Endothelial cell (in vitro differentiated cells): ENCODE results near the gene MACROD2. TPM values are rescaled to one million over a fixed set of nuclear protein-coding genes. Genes with fewer than 3 reads are reported as not detected.

Source experiments
- DNase-seq: peaks from one replicate; pipeline ENCODE4 v3.0.0; 2021; ENCODE audit warnings: low spot score
- H3K27ac Mint-ChIP-seq: one replicate; pipeline ENCODE4 v1.8.0; 2021; ENCODE audit warnings: mixed read lengths, inconsistent platforms; ENCODE audit not compliant: unreplicated experiment
- H3K27me3 Mint-ChIP-seq: one replicate; pipeline ENCODE4 v1.8.0; 2021; ENCODE audit warnings: mild to moderate bottlenecking, moderate library complexity, mixed read lengths, inconsistent platforms; ENCODE audit not compliant: unreplicated experiment
- H3K36me3 Mint-ChIP-seq: one replicate; pipeline ENCODE4 v1.8.0; 2021; ENCODE audit warnings: mild to moderate bottlenecking, low read depth, mixed read lengths, inconsistent platforms; ENCODE audit not compliant: unreplicated experiment
- H3K4me1 Mint-ChIP-seq: one replicate; pipeline ENCODE4 v1.8.0; 2021; ENCODE audit warnings: mild to moderate bottlenecking, mixed read lengths, inconsistent platforms; ENCODE audit not compliant: unreplicated experiment
- H3K4me3 Mint-ChIP-seq: one replicate; pipeline ENCODE4 v1.8.0; 2021; ENCODE audit warnings: mild to moderate bottlenecking, mixed read lengths, inconsistent platforms; ENCODE audit not compliant: unreplicated experiment
- H3K9me3 Mint-ChIP-seq: one replicate; pipeline ENCODE4 v1.8.0; 2021; ENCODE audit warnings: mixed read lengths, inconsistent platforms; ENCODE audit not compliant: unreplicated experiment
- total RNA-seq: library from RNA; stranded (reverse); fragmentation: NEBNext Ultra II Directional; extraction: Animal tissue kit (Norgen Biotek cat#: 25700); gene quantifications from one replicate; pipeline ENCODE4 v1.2.1, GENCODE V29; 2021; ENCODE audit not compliant: unreplicated experiment
- TF ChIP-seq, protein P1 (sequence below): fragments of 200-600 bp; sonication (generic); IDR thresholded peaks from one replicate; pipeline ENCODE4 v1.5.0; 2021; ENCODE audit warnings: antibody characterized with exemption; ENCODE audit not compliant: unreplicated experiment

Gene MACROD2
- total RNA-seq, 1 donor from 2014 or later: 6.4 TPM

GRCh38 chr20:14525426-14525825 lies 530.1 kb downstream of the MACROD2 start:
- Mint-ChIP-seq H3K27me3 (peaks cover 3% of the 10 kb centered on the region), H3K4me3 (no peak overlapping the region), H3K9me3 (no peaks in the 10 kb centered on the region), H3K27ac (no peak overlapping the region), H3K4me1 (peaks cover 7% of the 10 kb centered on the region), H3K36me3 (no peaks in the 10 kb centered on the region)
- no peak for DNase-seq
- TF ChIP-seq, protein P1, sequence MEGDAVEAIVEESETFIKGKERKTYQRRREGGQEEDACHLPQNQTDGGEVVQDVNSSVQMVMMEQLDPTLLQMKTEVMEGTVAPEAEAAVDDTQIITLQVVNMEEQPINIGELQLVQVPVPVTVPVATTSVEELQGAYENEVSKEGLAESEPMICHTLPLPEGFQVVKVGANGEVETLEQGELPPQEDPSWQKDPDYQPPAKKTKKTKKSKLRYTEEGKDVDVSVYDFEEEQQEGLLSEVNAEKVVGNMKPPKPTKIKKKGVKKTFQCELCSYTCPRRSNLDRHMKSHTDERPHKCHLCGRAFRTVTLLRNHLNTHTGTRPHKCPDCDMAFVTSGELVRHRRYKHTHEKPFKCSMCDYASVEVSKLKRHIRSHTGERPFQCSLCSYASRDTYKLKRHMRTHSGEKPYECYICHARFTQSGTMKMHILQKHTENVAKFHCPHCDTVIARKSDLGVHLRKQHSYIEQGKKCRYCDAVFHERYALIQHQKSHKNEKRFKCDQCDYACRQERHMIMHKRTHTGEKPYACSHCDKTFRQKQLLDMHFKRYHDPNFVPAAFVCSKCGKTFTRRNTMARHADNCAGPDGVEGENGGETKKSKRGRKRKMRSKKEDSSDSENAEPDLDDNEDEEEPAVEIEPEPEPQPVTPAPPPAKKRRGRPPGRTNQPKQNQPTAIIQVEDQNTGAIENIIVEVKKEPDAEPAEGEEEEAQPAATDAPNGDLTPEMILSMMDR: no peak

DNA sequence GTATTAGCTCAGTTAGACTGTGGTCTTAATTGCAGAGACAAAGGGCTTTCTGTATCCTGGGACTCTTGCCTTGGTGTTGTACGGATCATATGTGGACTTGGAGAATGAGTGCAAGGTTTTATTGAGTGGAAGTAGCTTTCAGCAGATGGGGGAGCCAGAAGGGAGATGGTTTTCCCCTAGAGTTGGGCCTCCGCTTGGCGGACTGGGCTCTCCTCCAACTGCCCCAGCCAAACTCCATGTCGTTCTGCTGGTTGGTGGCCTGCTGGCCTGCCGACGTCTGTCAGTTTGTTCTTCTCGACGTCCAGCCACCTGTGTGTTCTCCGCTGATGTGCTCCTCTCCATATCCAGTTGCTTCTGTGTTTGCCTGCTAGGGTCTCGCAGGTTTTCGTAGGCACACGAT lies 531.6 kb downstream of the MACROD2 start:
- DNase-seq: no peak
- H3K4me1 Mint-ChIP-seq: no peaks in the 10 kb centered on the region
- peaks cover 3% of the 10 kb centered on the region for H3K27me3 Mint-ChIP-seq
- H3K36me3 Mint-ChIP-seq: no peaks in the 10 kb centered on the region
- no peak overlapping the region for H3K4me3 Mint-ChIP-seq
- no peak overlapping the region for H3K27ac Mint-ChIP-seq
- TF ChIP-seq, protein P1: no peak
- no peaks in the 10 kb centered on the region for H3K9me3 Mint-ChIP-seq

DNA sequence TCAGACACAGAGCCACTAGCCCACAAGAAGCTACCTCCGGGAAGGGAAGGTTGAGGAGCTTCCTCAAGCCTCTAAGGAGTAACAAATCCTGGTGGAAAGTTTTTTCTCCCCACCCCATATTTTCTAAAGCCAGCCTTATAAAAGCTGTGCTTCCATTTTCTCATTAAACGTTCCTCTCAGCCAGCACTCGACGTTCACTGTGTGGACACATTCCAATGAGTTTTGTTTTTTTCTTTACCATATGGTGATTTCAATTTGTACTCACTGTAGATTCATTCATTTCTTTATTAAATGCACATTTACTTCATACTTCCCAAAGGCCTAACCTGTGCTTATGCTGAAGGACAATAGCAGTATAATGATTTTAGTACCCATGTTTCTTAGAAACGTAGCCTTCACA lies 536.5 kb downstream of the MACROD2 start:
- Mint-ChIP-seq H3K4me3 (no peak overlapping the region), H3K27me3 (peaks cover 3% of the 10 kb centered on the region), H3K27ac (no peak overlapping the region), H3K9me3 (no peaks in the 10 kb centered on the region), H3K4me1 (peaks cover 6% of the 10 kb centered on the region), H3K36me3 (no peaks in the 10 kb centered on the region)
- no peak for DNase-seq
- TF ChIP-seq, protein P1: no peak

- TF ChIP-seq, protein P1: no peak
- Mint-ChIP-seq H3K4me1 (peaks cover 29% of the 10 kb centered on the region), H3K36me3 (no peaks in the 10 kb centered on the region), H3K9me3 (no peaks in the 10 kb centered on the region), H3K4me3 (no peak overlapping the region), H3K27ac (peak overlapping the region; percentile 91), H3K27me3 (peaks cover 2% of the 10 kb centered on the region)
- no peak for DNase-seq
These were observed 541.4 kb downstream of the MACROD2 start for GRCh38 chr20:14536738-14537137.

- peaks cover 2% of the 10 kb centered on the region for H3K27me3 Mint-ChIP-seq
- DNase-seq: no peak
- peak overlapping the region; percentile 49 for H3K27ac Mint-ChIP-seq
- TF ChIP-seq, protein P1: no peak
- H3K4me1 Mint-ChIP-seq: peaks cover 29% of the 10 kb centered on the region
- no peaks in the 10 kb centered on the region for H3K36me3 Mint-ChIP-seq
- H3K9me3 Mint-ChIP-seq: no peaks in the 10 kb centered on the region
- H3K4me3 Mint-ChIP-seq: no peak overlapping the region
These were observed 543.1 kb downstream of the MACROD2 start for GRCh38 chr20:14538433-14538832.
